Liver (tissue), 9 donors: ENCODE measurements around the gene TSPAN13. TPM values are rescaled to one million over a fixed set of nuclear protein-coding genes. Genes with fewer than 3 reads are reported as not detected.

Source experiments
- DNase-seq: peaks from one replicate; pipeline ENCODE4 v3.0.0-alpha.2; 2017; ENCODE audit warnings: low spot score
- H3K27ac ChIP-seq, 2 donors: one replicate each; pipeline ENCODE4 v1.7.0; 2013; ENCODE audit warnings: inconsistent platforms in 2 of 2, low read length in 2 of 2, control low read depth in 1 of 2, low read depth in 1 of 2, mild to moderate bottlenecking in 1 of 2
- H3K27me3 ChIP-seq, 4 donors: one replicate each; pipeline versions ENCODE4 v1.6.1 to v1.7.0; 2013; ENCODE audit warnings: low read length in 3 of 4, inconsistent platforms in 1 of 4, mild to moderate bottlenecking in 1 of 4, moderate library complexity in 1 of 4; ENCODE audit not compliant: control insufficient read depth in 4 of 4, insufficient read depth in 4 of 4
- H3K36me3 ChIP-seq, 4 donors: one replicate each; pipeline versions ENCODE4 v1.6.1 to v1.7.0; 2013; ENCODE audit warnings: low read length in 3 of 4, mild to moderate bottlenecking in 3 of 4, low read depth in 1 of 4, moderate library complexity in 1 of 4; ENCODE audit not compliant: control insufficient read depth in 4 of 4, insufficient read depth in 3 of 4
- H3K4me1 ChIP-seq, 4 donors: one replicate each; pipeline versions ENCODE4 v1.6.1 to v1.7.0; 2013; ENCODE audit warnings: low read length in 3 of 4, mild to moderate bottlenecking in 3 of 4, moderate library complexity in 1 of 4; ENCODE audit not compliant: control insufficient read depth in 4 of 4, insufficient read depth in 4 of 4
- H3K4me3 ChIP-seq, 3 donors: one replicate each; pipeline versions ENCODE4 v1.6.1 to v1.7.0; 2013; ENCODE audit warnings: low read length in 3 of 3, control low read depth in 1 of 3, low read depth in 1 of 3, mild to moderate bottlenecking in 1 of 3
- H3K9ac ChIP-seq, 2 donors: one replicate each; pipeline ENCODE4 v1.7.0; 2013; ENCODE audit warnings: low read length in 2 of 2, mild to moderate bottlenecking in 2 of 2, moderate library complexity in 2 of 2, control low read depth in 1 of 2, low read depth in 1 of 2
- H3K9me3 ChIP-seq, 4 donors: one replicate each; pipeline versions ENCODE4 v1.6.1 to v1.7.0; 2013; ENCODE audit warnings: low read length in 3 of 4; ENCODE audit not compliant: control insufficient read depth in 4 of 4
- CTCF ChIP-seq: fragments of 150-350 bp; IDR thresholded peaks from 2 replicates; pipeline ENCODE4 v1.5.1; 2017; ENCODE audit warnings: improper control_type of control experiment, low read depth, low read length; ENCODE audit not compliant: missing input control
- FOXA1 ChIP-seq: IDR thresholded peaks from 2 replicates; pipeline ENCODE4 v1.6.1; 2016; ENCODE audit warnings: antibody characterized with exemption
- FOXA2 ChIP-seq: IDR thresholded peaks from 2 replicates; pipeline ENCODE4 v1.6.1; 2016; ENCODE audit warnings: antibody characterized with exemption
- GABPA ChIP-seq, 2 donors: IDR thresholded peaks in 1 of 2; conservative IDR thresholded peaks in 1 of 2; 2 replicates each; pipeline ENCODE4 v1.6.1; 2016; ENCODE audit warnings: antibody characterized with exemption in 2 of 2, mild to moderate bottlenecking in 1 of 2, moderate library complexity in 1 of 2
- HNF4A ChIP-seq, 2 donors: conservative IDR thresholded peaks; 2 replicates each; pipeline ENCODE4 v1.6.1; 2016; ENCODE audit warnings: antibody characterized with exemption in 2 of 2, mild to moderate bottlenecking in 2 of 2
- JUND ChIP-seq, 2 donors: IDR thresholded peaks; 2 replicates each; pipeline ENCODE4 v1.6.1; 2016; ENCODE audit warnings: antibody characterized with exemption in 2 of 2
- REST ChIP-seq: IDR thresholded peaks from 2 replicates; pipeline ENCODE4 v1.6.1; 2016; ENCODE audit warnings: antibody characterized with exemption, mild to moderate bottlenecking
- RXRA ChIP-seq, 2 donors: IDR thresholded peaks; 2 replicates each; pipeline ENCODE4 v1.6.1; 2017 to 2018; ENCODE audit warnings: antibody characterized with exemption in 2 of 2, mild to moderate bottlenecking in 1 of 2
- SP1 ChIP-seq: IDR thresholded peaks from 2 replicates; pipeline ENCODE4 v1.6.1; 2018; ENCODE audit warnings: antibody characterized with exemption, mild to moderate bottlenecking
- TAF1 ChIP-seq: conservative IDR thresholded peaks from 2 replicates; pipeline ENCODE4 v1.6.1; 2016; ENCODE audit warnings: antibody characterized with exemption, mild to moderate bottlenecking
- YY1 ChIP-seq: IDR thresholded peaks from 2 replicates; pipeline ENCODE4 v1.6.1; 2016; ENCODE audit warnings: antibody characterized with exemption, mild to moderate bottlenecking
- ZBTB33 ChIP-seq: IDR thresholded peaks from 2 replicates; pipeline ENCODE4 v1.6.1; 2016; ENCODE audit warnings: antibody characterized with exemption
- WGBS: extraction: QIAGEN DNeasy Blood & Tissue Kit; methylation state at CpG from one replicate; pipeline ENCODE4 v1.1.7; 2013; 5-methylcytosine and 5-hydroxymethylcytosine counted together
- polyA plus RNA-seq, 2 donors: library from polyadenylated mRNA; stranded (reverse) in 1 of 2; unstranded in 1 of 2; fragments of 200-250 nt in 1 of 2; fragments of >200 nt in 1 of 2; fragmentation: Nextera tagmentation in 1 of 2; extraction: Ambion mirVana in 1 of 2; gene quantifications; one replicate each; pipeline versions ENCODE4 v1.2.1 to v1.2.3, GENCODE V29; 2013 to 2015
- total RNA-seq, 2 donors: library from RNA; depleted of rRNA; stranded (reverse); fragments of >200 nt; gene quantifications; one replicate each; pipeline ENCODE4 v1.2.3, GENCODE V29; 2014
- donor health status: healthy.
- donor health status: healthy.
- donor health status: healthy.
- donor health status: healthy.
- donor health status: healthy.

The TSPAN13 gene
- total and polyA plus RNA-seq, 4 donors, result 8.9 to 24.4 (median 15.8) TPM

- no peaks in the 10 kb centered on the region for H3K27me3 ChIP-seq
- H3K4me1 ChIP-seq, result no peaks in the 10 kb centered on the region
- no peak for DNase-seq
- 83% methylated on average over 4 of the region's 4 CpGs for WGBS
- no peak overlapping the region for H3K27ac ChIP-seq
- no peaks in the 10 kb centered on the region for H3K36me3 ChIP-seq
- no peak overlapping the region for H3K4me3 ChIP-seq
- H3K9me3 ChIP-seq, result no peaks in the 10 kb centered on the region
- TF ChIP-seq REST, result no peak
- TF ChIP-seq FOXA2, result no peak
- no peak for TF ChIP-seq CTCF
- no peak overlapping the region for H3K9ac ChIP-seq
Observed at GRCh38 chr7:16762177-16762576, 8.6 kb downstream of the TSPAN13 start.

GRCh38 chr7:16764942-16765341 lies 11.4 kb downstream of the TSPAN13 start:
- Histone ChIP-seq H3K4me1 (no peaks in the 10 kb centered on the region), H3K27ac (no peak overlapping the region)

More at GRCh38 chr7:16764942-16765341, 11.4 kb downstream of the TSPAN13 start:
- Histone ChIP-seq H3K27me3 (no peaks in the 10 kb centered on the region), H3K9me3 (peaks cover 0 to 1% (median 0%) of the 10 kb centered on the region in 4 donors), H3K9ac (no peak overlapping the region), H3K4me3 (no peak overlapping the region), H3K36me3 (no peaks in the 10 kb centered on the region)
- WGBS, result 93% methylated on average over 3 of the region's 3 CpGs
- TF ChIP-seq HNF4A (conservative IDR thresholded peaks at IDR 0.05) (no peak), RXRA (IDR thresholded peaks at IDR 0.05) (no peak), JUND (IDR thresholded peaks at IDR 0.05) (no peak), YY1 (no peak), ZBTB33 (no peak), GABPA (IDR thresholded peaks at IDR 0.05 in 1 of 2, conservative IDR thresholded peaks at IDR 0.05 in 1 of 2) (no peak), SP1 (no peak), FOXA2 (no peak), FOXA1 (no peak), TAF1 (no peak)
- DNase-seq, result no peak
